GM13977 (cell line): ENCODE data around the gene PSMC5.

ENCODE experiments used
- DNase-seq: peaks from one replicate; pipeline ENCODE4 v3.0.0; 2012; ENCODE audit warnings: low spot score
- CTCF ChIP-seq: IDR thresholded peaks from 2 replicates; pipeline ENCODE4 v1.5.1; 2012; ENCODE audit warnings: mild to moderate bottlenecking, control low read depth; ENCODE audit not compliant: insufficient read depth; ENCODE audit errors: extremely low read depth, missing control alignments
- in situ Hi-C: fragments of 300-500 bp; cut with MboI; formaldehyde crosslinking; loops from one replicate; pipeline ENCODE4 v1.12.0; 2022; ENCODE audit warnings: low sequenced_read_pairs, low pct_unique_long_range_greater_than_20kb, mixed read lengths, inconsistent platforms; ENCODE audit not compliant: unreplicated experiment

PSMC5 gene

GRCh38 chr17:63826468-63827001 lies 696 bp upstream of the PSMC5 start:
- no peak for TF ChIP-seq CTCF
- in situ Hi-C loops, result loop anchor here (25.0 kb wide), 1 partner anchor 389 kb away; the partner anchor contains the start of gene CYB561
- no peak for DNase-seq

- in situ Hi-C loops, result loop anchor here (25.0 kb wide), 1 partner anchor 391 kb away; the partner anchor contains the start of gene CYB561
- DNase-seq, result no peak
- TF ChIP-seq CTCF, result no peak
Observed at GRCh38 chr17:63827801-63828221, 580 bp downstream of the PSMC5 start.

- no peak for TF ChIP-seq CTCF
- in situ Hi-C loops, result loop anchor here (25.0 kb wide), 1 partner anchor 392 kb away; the partner anchor contains the start of gene CYB561
- DNase-seq, result no peak
Observed at GRCh38 chr17:63828936-63829335, 1.7 kb downstream of the PSMC5 start.

- in situ Hi-C loops, result loop anchor here (25.0 kb wide), 1 partner anchor 393 kb away; the partner anchor contains the start of gene CYB561
- DNase-seq, result no peak
- no peak for TF ChIP-seq CTCF
Observed at GRCh38 chr17:63830278-63830677, 3.0 kb downstream of the PSMC5 start.

GRCh38 chr17:63830904-63831491 lies 3.8 kb downstream of the PSMC5 start:
- in situ Hi-C loops, result loop anchor here (25.0 kb wide), 1 partner anchor 394 kb away; the partner anchor contains the start of gene CYB561
- no peak for DNase-seq
- no peak for TF ChIP-seq CTCF

GRCh38 chr17:63831505-63831904 lies 4.3 kb downstream of the PSMC5 start:
- in situ Hi-C loops, result loop anchor here (25.0 kb wide), 1 partner anchor 394 kb away; the partner anchor contains the start of gene CYB561
- no peak for TF ChIP-seq CTCF

More at GRCh38 chr17:63831505-63831904, 4.3 kb downstream of the PSMC5 start:
- no peak for DNase-seq
